Mucosa of descending colon (tissue), 3 donors: ENCODE measurements around the gene FZD4. TPM values are rescaled to one million over a fixed set of nuclear protein-coding genes. Genes with fewer than 3 reads are reported as not detected.

Experiments
- ATAC-seq: fragments of 200-7000 bp; cut with Tn5 transposase; one replicate; pipeline ENCODE4 v1.9.1; 2020; ENCODE audit warnings: mild to moderate bottlenecking, moderate library complexity
- DNase-seq, 3 donors: peaks; one replicate each; pipeline ENCODE4 v3.0.0-alpha.2; 2020
- H3K36me3 ChIP-seq: fragments of 200-600 bp; one replicate; pipeline ENCODE4 v1.8.0; 2021; ENCODE audit warnings: low read depth, mild to moderate bottlenecking
- H3K4me1 ChIP-seq: fragments of 200-600 bp; one replicate; pipeline ENCODE4 v1.8.0; 2021; ENCODE audit warnings: low read depth, mild to moderate bottlenecking
- H3K4me3 ChIP-seq: fragments of 200-600 bp; one replicate; pipeline ENCODE4 v1.8.0; 2021; ENCODE audit warnings: mild to moderate bottlenecking
- H3K9me3 ChIP-seq: fragments of 200-600 bp; one replicate; pipeline ENCODE4 v1.8.0; 2021; ENCODE audit warnings: mild to moderate bottlenecking
- CTCF ChIP-seq: fragments of 200-600 bp; IDR thresholded peaks from one replicate; pipeline ENCODE4 v1.8.0; 2022; ENCODE audit warnings: antibody characterized with exemption, mild to moderate bottlenecking
- intact Hi-C, 2 donors: fragments of 100-400 bp; cut with DNase I in 1 of 2; cut with micrococcal nuclease in 1 of 2; formaldehyde crosslinking; loops; one replicate each; pipeline versions ENCODE4 v1.11.0 to v1.11.1; 2022; cut with DNase I, micrococcal nuclease
- total RNA-seq, 3 donors: library from RNA; stranded (reverse); fragmentation: NEBNext Ultra II Directional in 2 of 3; extraction: Animal tissue kit (Norgen Biotek cat#: 25700) in 2 of 3; gene quantifications; one replicate each; pipeline versions ENCODE4 v1.2.1 to v1.2.4, GENCODE V29; 2021 to 2023
- donor health status: DM: no; HTN: no; CAD: no; lungs with moderate emphysema.
- donor health status: DM: no; HTN: no; CAD: no.
- donor health status: DM: no; HTN: yes; CAD: no.

The FZD4 gene
- total RNA-seq, 3 donors from 2014 or later: 4.7 to 33.7 (median 7.9) TPM

GRCh38 chr11:86980086-86980796, 25.0 kb upstream of the FZD4 start:
- Histone ChIP-seq H3K36me3 (no peaks in the 10 kb centered on the region), H3K4me3 (no peak overlapping the region), H3K9me3 (no peaks in the 10 kb centered on the region), H3K4me1 (no peaks in the 10 kb centered on the region)
- TF ChIP-seq CTCF: no peak
- DNase-seq (no peak), ATAC-seq (no peak)
- intact Hi-C loops: no loop called here

- Histone ChIP-seq H3K4me1 (no peaks in the 10 kb centered on the region), H3K4me3 (no peak overlapping the region), H3K9me3 (no peaks in the 10 kb centered on the region), H3K36me3 (no peaks in the 10 kb centered on the region)
- intact Hi-C loops: no loop called here
- peak; percentile 38 for TF ChIP-seq CTCF
- peak in 1 of 3 donors; percentile 31 for DNase-seq
- peak; percentile 69 for ATAC-seq
These were observed 23.8 kb upstream of the FZD4 start for GRCh38 chr11:86978756-86979608.

GRCh38 chr11:86978247-86978646, 23.1 kb upstream of the FZD4 start:
- Histone ChIP-seq H3K9me3 (peaks cover 4% of the 10 kb centered on the region), H3K36me3 (no peaks in the 10 kb centered on the region), H3K4me3 (no peak overlapping the region), H3K4me1 (no peaks in the 10 kb centered on the region)
- TF ChIP-seq CTCF: no peak
- ATAC-seq (no peak), DNase-seq (no peak)
- intact Hi-C loops: no loop called here

DNA sequence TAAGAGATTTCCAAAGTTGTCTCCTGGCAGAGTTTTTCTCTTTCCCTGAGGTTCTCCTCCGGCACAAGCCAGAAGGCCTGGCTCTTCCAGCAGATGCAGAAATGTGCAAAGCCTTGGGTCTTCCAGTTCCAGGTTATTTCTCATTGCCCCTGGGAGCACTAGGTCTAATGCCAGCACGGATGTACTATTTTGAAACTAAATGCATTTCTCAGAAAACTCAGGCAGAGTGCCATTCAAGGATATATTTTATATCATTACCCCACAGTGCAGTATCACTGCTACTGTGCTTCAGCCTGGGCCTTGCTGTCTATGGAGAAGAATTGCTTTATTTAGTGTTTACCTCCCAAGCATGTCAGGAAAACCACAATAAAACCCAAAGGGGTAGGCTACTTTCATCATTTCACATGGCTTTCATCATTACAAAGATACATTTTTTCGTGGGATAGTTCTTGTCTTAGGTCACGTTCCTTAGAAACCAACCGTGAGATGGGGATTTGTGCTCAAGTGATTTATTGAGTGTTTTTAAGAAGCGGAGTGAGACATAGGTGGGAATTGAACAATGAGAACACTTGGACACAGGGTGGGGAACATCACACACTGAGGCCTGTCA, 22.4 kb upstream of the FZD4 start:
- Histone ChIP-seq H3K36me3 (no peaks in the 10 kb centered on the region), H3K4me3 (no peak overlapping the region), H3K4me1 (no peaks in the 10 kb centered on the region), H3K9me3 (peaks cover 6% of the 10 kb centered on the region)
- DNase-seq (no peak), ATAC-seq (no peak)
- intact Hi-C loops: no loop called here
- TF ChIP-seq CTCF: no peak

GRCh38 chr11:86972734-86973133, 17.5 kb upstream of the FZD4 start:
- Histone ChIP-seq H3K9me3 (peaks cover 7% of the 10 kb centered on the region), H3K4me1 (no peaks in the 10 kb centered on the region), H3K4me3 (no peak overlapping the region), H3K36me3 (no peaks in the 10 kb centered on the region)
- no peak for DNase-seq
- no peak for ATAC-seq
- intact Hi-C loops: no loop called here
- TF ChIP-seq CTCF: no peak
